ENCODE measurements around the gene LDLRAD3. TPM values are rescaled to one million over a fixed set of nuclear protein-coding genes. Genes with fewer than 3 reads are reported as not detected.

Gene LDLRAD3
- total RNA-seq, 1 donor from 2014 or later: 28.5 TPM

GRCh38 chr11:35963911-35964310 lies 20.0 kb downstream of the LDLRAD3 start:
- DNase-seq (ENCODE audit: low spot score): no peak
- no peak overlapping the region for H3K27ac Mint-ChIP-seq (ENCODE audit: unreplicated experiment)
- H3K27me3 Mint-ChIP-seq (ENCODE audit: unreplicated experiment): peaks cover 4% of the 10 kb centered on the region
- H3K9me3 Mint-ChIP-seq (ENCODE audit: unreplicated experiment): no peaks in the 10 kb centered on the region
- peaks cover 19% of the 10 kb centered on the region for H3K4me1 Mint-ChIP-seq (ENCODE audit: unreplicated experiment)
- peaks cover 11% of the 10 kb centered on the region for H3K36me3 Mint-ChIP-seq (ENCODE audit: low read depth, unreplicated experiment)
- no peak for TF ChIP-seq CTCF (IDR thresholded peaks at IDR 0.05; ENCODE audit: unreplicated experiment)
- no peak overlapping the region for H3K4me3 Mint-ChIP-seq (ENCODE audit: unreplicated experiment)

GRCh38 chr11:35964841-35965240 lies 21.0 kb downstream of the LDLRAD3 start:
- peaks cover 11% of the 10 kb centered on the region for H3K36me3 Mint-ChIP-seq (ENCODE audit: low read depth, unreplicated experiment)
- no peak overlapping the region for H3K27ac Mint-ChIP-seq (ENCODE audit: unreplicated experiment)
- DNase-seq (ENCODE audit: low spot score): no peak

GRCh38 chr11:35967042-35967441 lies 23.2 kb downstream of the LDLRAD3 start:
- H3K4me1 Mint-ChIP-seq (ENCODE audit: unreplicated experiment): peaks cover 16% of the 10 kb centered on the region
- no peak overlapping the region for H3K4me3 Mint-ChIP-seq (ENCODE audit: unreplicated experiment)
- peaks cover 11% of the 10 kb centered on the region for H3K36me3 Mint-ChIP-seq (ENCODE audit: low read depth, unreplicated experiment)
- no peak overlapping the region for H3K27ac Mint-ChIP-seq (ENCODE audit: unreplicated experiment)
- no peak for DNase-seq (ENCODE audit: low spot score)
- no peak for TF ChIP-seq CTCF (IDR thresholded peaks at IDR 0.05; ENCODE audit: unreplicated experiment)
- no peaks in the 10 kb centered on the region for H3K9me3 Mint-ChIP-seq (ENCODE audit: unreplicated experiment)
- peaks cover 4% of the 10 kb centered on the region for H3K27me3 Mint-ChIP-seq (ENCODE audit: unreplicated experiment)

More at GRCh38 chr11:35964841-35965240, 21.0 kb downstream of the LDLRAD3 start:
- TF ChIP-seq CTCF (IDR thresholded peaks at IDR 0.05; ENCODE audit: unreplicated experiment): no peak
- H3K4me3 Mint-ChIP-seq (ENCODE audit: unreplicated experiment): no peak overlapping the region
- H3K9me3 Mint-ChIP-seq (ENCODE audit: unreplicated experiment): no peaks in the 10 kb centered on the region
- H3K4me1 Mint-ChIP-seq (ENCODE audit: unreplicated experiment): peaks cover 16% of the 10 kb centered on the region
- H3K27me3 Mint-ChIP-seq (ENCODE audit: unreplicated experiment): peaks cover 4% of the 10 kb centered on the region

- H3K27ac Mint-ChIP-seq (ENCODE audit: unreplicated experiment): no peak overlapping the region
- no peaks in the 10 kb centered on the region for H3K9me3 Mint-ChIP-seq (ENCODE audit: unreplicated experiment)
- H3K4me1 Mint-ChIP-seq (ENCODE audit: unreplicated experiment): peaks cover 16% of the 10 kb centered on the region
- peaks cover 11% of the 10 kb centered on the region for H3K36me3 Mint-ChIP-seq (ENCODE audit: low read depth, unreplicated experiment)
- no peak for DNase-seq (ENCODE audit: low spot score)
- no peak overlapping the region for H3K4me3 Mint-ChIP-seq (ENCODE audit: unreplicated experiment)
- H3K27me3 Mint-ChIP-seq (ENCODE audit: unreplicated experiment): peaks cover 4% of the 10 kb centered on the region
- no peak for TF ChIP-seq CTCF (IDR thresholded peaks at IDR 0.05; ENCODE audit: unreplicated experiment)
Measured at GRCh38 chr11:35968386-35969088, 24.7 kb downstream of the LDLRAD3 start.
